ENCODE measurements around the gene HECTD4.

- TF ChIP-seq, protein P1, sequence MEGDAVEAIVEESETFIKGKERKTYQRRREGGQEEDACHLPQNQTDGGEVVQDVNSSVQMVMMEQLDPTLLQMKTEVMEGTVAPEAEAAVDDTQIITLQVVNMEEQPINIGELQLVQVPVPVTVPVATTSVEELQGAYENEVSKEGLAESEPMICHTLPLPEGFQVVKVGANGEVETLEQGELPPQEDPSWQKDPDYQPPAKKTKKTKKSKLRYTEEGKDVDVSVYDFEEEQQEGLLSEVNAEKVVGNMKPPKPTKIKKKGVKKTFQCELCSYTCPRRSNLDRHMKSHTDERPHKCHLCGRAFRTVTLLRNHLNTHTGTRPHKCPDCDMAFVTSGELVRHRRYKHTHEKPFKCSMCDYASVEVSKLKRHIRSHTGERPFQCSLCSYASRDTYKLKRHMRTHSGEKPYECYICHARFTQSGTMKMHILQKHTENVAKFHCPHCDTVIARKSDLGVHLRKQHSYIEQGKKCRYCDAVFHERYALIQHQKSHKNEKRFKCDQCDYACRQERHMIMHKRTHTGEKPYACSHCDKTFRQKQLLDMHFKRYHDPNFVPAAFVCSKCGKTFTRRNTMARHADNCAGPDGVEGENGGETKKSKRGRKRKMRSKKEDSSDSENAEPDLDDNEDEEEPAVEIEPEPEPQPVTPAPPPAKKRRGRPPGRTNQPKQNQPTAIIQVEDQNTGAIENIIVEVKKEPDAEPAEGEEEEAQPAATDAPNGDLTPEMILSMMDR (conservative IDR thresholded peaks at IDR 0.05), result no peak
- TF ChIP-seq EZH2 (IDR thresholded peaks at IDR 0.05; ENCODE audit: low read depth), result no peak
Measured at GRCh38 chr12:112115259-112116045, 266.8 kb downstream of the HECTD4 start.

Data from PC-9 (cell line).